ENCODE data around the gene ARL14. TPM values are rescaled to one million over a fixed set of nuclear protein-coding genes. Genes with fewer than 3 reads are reported as not detected.

The ARL14 gene
- total and polyA plus RNA-seq, 2 of the 13 experiments (the other 11 are each of a cell fraction or from before 2014, with no cell fraction given) = 0.11 TPM; not detected in 1

DNA sequence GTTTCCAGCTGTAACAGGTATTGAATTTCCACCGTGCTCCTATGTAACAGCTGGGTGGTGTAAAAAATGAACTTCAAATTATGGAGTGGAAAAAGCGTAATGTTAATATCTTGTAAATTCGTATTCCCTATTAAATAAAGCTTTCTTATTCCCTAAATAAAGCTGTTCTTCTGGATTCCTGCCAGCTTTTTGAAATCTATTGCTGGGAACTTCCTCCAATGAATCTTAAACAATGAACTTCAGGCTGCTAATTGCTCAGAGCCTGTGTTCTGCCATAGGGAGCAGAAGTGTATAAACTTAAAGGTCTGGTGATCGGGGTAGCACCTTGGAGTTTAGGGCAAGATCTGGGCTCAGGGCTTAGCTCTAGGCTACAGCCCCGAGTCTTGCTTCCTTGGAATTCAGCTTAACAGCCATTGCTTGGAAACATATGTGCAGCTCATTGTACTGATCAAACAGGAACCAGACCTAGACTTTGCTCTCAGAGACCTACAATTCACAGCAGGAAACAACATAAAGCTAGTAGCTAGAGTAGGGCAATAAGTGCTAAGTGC lies 1.4 kb downstream of the ARL14 start (continued):
- peak; percentile 65; the same call in 1 of the 2 replicates for TF ChIP-seq ZBTB20 (CRISPR knock-in tag; IDR thresholded peaks at IDR 0.05; ENCODE audit: borderline replicate concordance, low read depth)
- peak; percentile 84 for TF ChIP-seq HNF4A (CRISPR knock-in tag; IDR thresholded peaks at IDR 0.05)

GRCh38 chr3:160684368-160684740 lies 7.4 kb downstream of the ARL14 start:
- Histone ChIP-seq H3K4me2 (ENCODE audit: low read depth, low read length) (no peak overlapping the region), H3K4me3 (replicated peaks in 1 of 3; ENCODE audit: insufficient read depth in 1 of 3, low read depth in 2 of 3, low read length in 3 of 3) (no peak overlapping the region), H3K27ac (ENCODE audit: extremely low read length, insufficient read depth, low read length) (no peak overlapping the region), H3K9me3 (ENCODE audit: low read length) (no peaks in the 10 kb centered on the region), H3K9ac (ENCODE audit: insufficient read depth, low read depth, low read length) (no peak overlapping the region), H3K4me1 (ENCODE audit: insufficient read depth, low read length) (peaks cover under 1% of the 10 kb centered on the region; the same call in 1 of the 2 replicates), H2AFZ (ENCODE audit: low read length) (no peak overlapping the region), H3K36me3 (replicated peaks in 1 of 2; ENCODE audit: control insufficient read depth in 1 of 2, insufficient read depth in 2 of 2, low read length in 2 of 2) (no peaks in the 10 kb centered on the region), H3K27me3 (ENCODE audit: control insufficient read depth in 1 of 2, insufficient read depth in 2 of 2, low read length in 2 of 2) (no peaks in the 10 kb centered on the region; a peak in 1 of 5 replicates), H4K20me1 (ENCODE audit: insufficient read depth, low read length) (no peaks in the 10 kb centered on the region), H3K79me2 (ENCODE audit: insufficient read depth, low read length) (no peaks in the 10 kb centered on the region)
- POLR2A ChIA-PET = no interaction called here
- in situ Hi-C loops (cut with HindIII; ENCODE audit: extremely low pct_ligation_motif_present, low pct_unique_long_range_greater_than_20kb) = no loop called here
- no TSS peak for BruUV-seq (replicated peaks)
- ATAC-seq = no peak
- WGBS (ENCODE audit: low lambda C conversion rate) = 94% methylated on average over 2 of the region's 2 CpGs
- no peak for FAIRE-seq
- intact Hi-C loops (cut with micrococcal nuclease; ENCODE audit: unreplicated experiment) = no loop called here
- CTCF ChIA-PET (ENCODE audit: low intra/inter-chr PET ratio, low total read pairs) = no interaction called here
- TF ChIP-seq ZNF724P (CRISPR knock-in tag; IDR thresholded peaks at IDR 0.05; ENCODE audit: borderline replicate concordance) (no peak), CAMTA2 (CRISPR knock-in tag; IDR thresholded peaks at IDR 0.05; ENCODE audit: borderline replicate concordance) (no peak), ZFP1 (CRISPR knock-in tag; IDR thresholded peaks at IDR 0.05) (no peak), ZNF24 (IDR thresholded peaks at IDR 0.05) (no peak), ZNF326 (CRISPR knock-in tag; IDR thresholded peaks at IDR 0.05; ENCODE audit: borderline replicate concordance) (no peak), ZFP62 (CRISPR knock-in tag; IDR thresholded peaks at IDR 0.05) (no peak), U2AF2 (IDR thresholded peaks at IDR 0.05; ENCODE audit: low read depth, low read length) (no peak), SMAD1 (CRISPR knock-in tag; IDR thresholded peaks at IDR 0.05; ENCODE audit: borderline replicate concordance, low read depth) (no peak), BHLHE40 (IDR thresholded peaks at IDR 0.05; ENCODE audit: low read length) (no peak), ZFP82 (CRISPR knock-in tag; IDR thresholded peaks at IDR 0.05; ENCODE audit: borderline replicate concordance) (no peak), ZBTB14 (CRISPR knock-in tag; IDR thresholded peaks at IDR 0.05) (no peak), BRD4 (CRISPR knock-in tag; IDR thresholded peaks at IDR 0.05) (no peak), ZNF337 (CRISPR knock-in tag; IDR thresholded peaks at IDR 0.05; ENCODE audit: borderline replicate concordance, low read depth) (no peak)
- DNase-seq (ENCODE audit: low spot score) = no peak
